ENCODE results near the gene GBP2. TPM values are rescaled to one million over a fixed set of nuclear protein-coding genes. Genes with fewer than 3 reads are reported as not detected.

Gene GBP2
- total RNA-seq, 1 donor, result 88.9 TPM

DNA sequence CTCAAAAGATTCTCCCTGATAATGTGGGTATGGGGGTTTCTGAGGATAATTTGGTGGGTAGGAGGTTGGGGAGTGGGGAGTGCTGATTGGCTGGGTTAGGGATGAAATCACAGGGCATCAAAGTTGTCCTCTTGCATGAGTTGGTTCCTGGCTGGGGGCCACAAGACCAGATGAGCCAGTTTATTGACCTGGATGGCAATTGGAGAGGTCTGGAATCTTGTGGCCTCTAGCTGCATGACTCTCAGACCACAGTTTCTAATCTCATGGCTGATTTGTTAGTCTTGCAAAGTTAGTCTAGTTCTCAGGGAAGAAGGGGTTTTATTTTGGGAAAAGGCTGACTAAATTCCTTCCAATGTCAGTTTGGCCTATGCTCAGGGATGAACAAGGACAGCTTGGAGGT is 57.6 kb downstream of the GBP2 start:
- DNase-seq (ENCODE audit: low read depth in 2 of 3, low spot score in 2 of 3), result no peak

DNA sequence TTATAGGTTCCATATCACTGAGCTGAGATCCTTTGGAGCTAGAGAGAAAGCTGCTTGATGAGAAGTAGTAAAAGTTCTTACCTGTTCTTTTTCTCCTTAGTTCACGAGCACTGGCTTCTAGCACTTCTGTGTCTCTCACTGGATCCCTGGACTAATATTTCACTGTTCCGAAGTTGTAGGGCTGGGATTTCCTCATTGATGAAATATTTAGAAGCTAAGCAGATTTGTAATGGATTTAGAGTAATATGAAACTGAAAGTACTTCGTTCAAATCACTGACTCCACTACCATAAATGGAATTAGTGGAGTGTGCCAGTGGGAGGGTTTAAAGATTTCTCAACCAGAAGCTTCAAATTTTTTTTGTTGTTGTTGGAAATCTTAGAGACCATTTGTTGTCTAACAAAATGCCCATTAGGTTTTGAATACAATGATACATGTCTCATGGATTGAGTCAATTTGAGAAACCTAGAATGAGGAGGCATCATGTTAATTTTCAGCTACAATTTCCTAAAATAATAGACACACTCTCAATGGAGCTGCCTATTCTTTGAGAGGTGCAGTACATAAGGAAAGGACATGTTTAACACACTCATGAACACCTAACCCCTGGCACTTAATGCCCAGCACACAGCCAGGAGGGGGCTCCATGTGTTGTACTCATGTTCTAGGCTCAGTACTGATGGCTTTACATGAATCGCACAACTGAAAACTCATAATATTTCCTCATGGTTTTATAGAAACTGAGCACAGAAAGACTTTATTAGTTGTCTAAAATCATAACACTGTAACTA is 60.6 kb downstream of the GBP2 start, which contains the start of gene GBP1:
Gene GBP1 (minus strand): TSS at position 130 of the 790 bp plus-strand sequence. CDS start 1,974 bp downstream, outside the sequence.
- DNase-seq (ENCODE audit: low read depth in 2 of 3, low spot score in 2 of 3), result peak in 2 of 3 donors; percentile 30 to 66

DNA sequence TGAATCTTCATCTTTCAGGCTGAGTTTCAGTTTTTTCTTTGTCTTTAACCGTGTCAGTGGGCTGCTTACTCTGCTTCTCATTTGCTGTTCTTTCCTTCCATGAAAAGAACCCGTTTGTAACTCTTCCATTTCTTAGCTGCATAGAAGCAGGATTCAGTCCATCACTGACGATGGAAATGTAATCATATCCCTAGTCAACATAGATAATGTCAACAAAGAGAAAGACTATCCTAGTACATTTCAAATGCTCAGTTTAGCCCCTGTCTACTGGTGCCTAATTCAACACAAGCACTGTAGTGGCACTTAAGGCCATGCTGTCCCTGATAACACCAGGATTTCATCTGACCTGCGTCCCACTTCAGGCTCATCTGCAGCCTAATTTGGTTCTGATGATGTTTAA is 61.3 kb downstream of the GBP2 start:
- no peak for DNase-seq (ENCODE audit: low read depth in 2 of 3, low spot score in 2 of 3)

DNA sequence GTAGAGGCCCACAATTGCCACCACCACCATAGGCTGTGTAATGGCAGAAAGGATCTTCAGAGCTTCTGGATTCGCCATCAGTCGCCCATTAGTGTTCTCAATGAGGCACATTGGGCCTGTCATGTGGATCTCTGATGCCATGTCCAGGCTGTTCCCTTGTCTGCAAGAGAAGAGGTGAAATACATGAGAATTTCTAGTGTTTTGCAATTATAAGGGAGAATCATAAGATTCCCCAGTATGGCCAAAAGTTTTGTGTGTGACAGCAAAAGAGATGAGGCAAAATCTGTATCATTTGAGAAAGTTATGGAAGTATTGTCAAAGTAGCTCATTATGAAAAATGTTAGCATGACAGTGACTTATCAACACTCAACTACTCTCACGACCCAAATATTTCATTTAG is 62.8 kb downstream of the GBP2 start:
- no peak for DNase-seq (ENCODE audit: low read depth in 2 of 3, low spot score in 2 of 3)

DNA sequence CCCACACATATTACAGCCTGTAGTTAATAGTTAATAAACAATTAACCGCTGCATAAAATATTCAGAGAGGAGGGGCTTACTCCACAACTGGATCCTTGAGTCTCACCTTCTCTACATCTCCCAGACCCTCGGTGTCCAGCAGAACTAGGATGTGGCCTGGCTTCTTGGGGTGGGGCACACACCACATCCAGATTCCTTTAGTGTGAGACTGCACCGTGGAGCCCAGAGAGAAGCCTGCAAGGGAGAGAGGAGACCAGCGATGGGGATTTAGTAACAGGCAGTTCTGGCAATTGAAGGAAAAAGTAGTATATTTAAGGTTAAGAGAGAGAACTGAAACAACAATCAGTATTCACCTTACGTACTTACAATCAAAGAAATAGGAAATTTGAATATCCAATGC is 65.8 kb downstream of the GBP2 start:
- no peak for DNase-seq (ENCODE audit: low read depth in 2 of 3, low spot score in 2 of 3)

Other genes starting within 250 kb of the GBP2 start
- gene GTF2B, start 234.5 kb downstream of the GBP2 start, total RNA-seq, result 23.4 TPM
- gene KYAT3, start 133.5 kb downstream of the GBP2 start, total RNA-seq, result 11.3 TPM
- 8.6 TPM for gene RBMXL1, start 133.5 kb downstream of the GBP2 start, total RNA-seq
- gene GBP3, start 103.2 kb downstream of the GBP2 start, total RNA-seq, result 21.8 TPM
- gene GBP1, start 60.9 kb downstream of the GBP2 start, total RNA-seq, result 15.9 TPM
- not detected for gene GBP7, start 49.9 kb upstream of the GBP2 start, total RNA-seq
- 46.3 TPM for gene GBP4, start 72.8 kb upstream of the GBP2 start, total RNA-seq
- gene GBP5, start 146.7 kb upstream of the GBP2 start, total RNA-seq, result 26.4 TPM
- under 0.01 TPM for gene GBP6, start 237.9 kb upstream of the GBP2 start, total RNA-seq

Measured in hematopoietic multipotent progenitor cell (in vitro differentiated cells).